IPS DF 19.7 (cell line): Measurements from ENCODE around the gene PHLDA1.

ENCODE experiments used
- DNase-seq: peaks from one replicate; pipeline ENCODE4 v3.0.0-alpha.2; 2013; ENCODE audit warnings: low read depth, low spot score

The PHLDA1 gene

GRCh38 chr12:76037130-76038103 is 5.8 kb upstream of the PHLDA1 start:
- DNase-seq, result no peak

GRCh38 chr12:76035045-76035444 is 3.5 kb upstream of the PHLDA1 start:
- no peak for DNase-seq

GRCh38 chr12:76033081-76034011 is 1.8 kb upstream of the PHLDA1 start:
- DNase-seq, result no peak

- no peak for DNase-seq
Observed at GRCh38 chr12:76032043-76032981, 736 bp upstream of the PHLDA1 start.

- DNase-seq, result no peak
Observed at GRCh38 chr12:76031081-76031413, 529 bp downstream of the PHLDA1 start.

- no peak for DNase-seq
Observed at GRCh38 chr12:76030341-76031080, 1.1 kb downstream of the PHLDA1 start.

- DNase-seq, result no peak
Observed at GRCh38 chr12:76029982-76030340, 1.6 kb downstream of the PHLDA1 start.

GRCh38 chr12:76028571-76029277 is 2.9 kb downstream of the PHLDA1 start:
- no peak for DNase-seq

- DNase-seq, result no peak
Observed at GRCh38 chr12:76026643-76027063, 4.9 kb downstream of the PHLDA1 start.

GRCh38 chr12:76025601-76026575 is 5.7 kb downstream of the PHLDA1 start:
- no peak for DNase-seq

GRCh38 chr12:76024942-76025600 is 6.5 kb downstream of the PHLDA1 start:
- DNase-seq, result no peak

- DNase-seq, result no peak
Observed at GRCh38 chr12:76024102-76024781, 7.3 kb downstream of the PHLDA1 start.

GRCh38 chr12:76023069-76023690 is 8.4 kb downstream of the PHLDA1 start:
- no peak for DNase-seq

- no peak for DNase-seq
Observed at GRCh38 chr12:76022506-76022905, 9.1 kb downstream of the PHLDA1 start.

- no peak for DNase-seq
Observed at GRCh38 chr12:76020731-76021672, 10.6 kb downstream of the PHLDA1 start.

- DNase-seq, result no peak
Observed at GRCh38 chr12:76020281-76020680, 11.3 kb downstream of the PHLDA1 start.
